M059J (cell line): ENCODE results near the gene PDK3. TPM values are rescaled to one million over a fixed set of nuclear protein-coding genes. Genes with fewer than 3 reads are reported as not detected.
A peak's percentile ranks its signal among the peaks of the same experiment; 100 is the strongest.

ENCODE experiments used
- DNase-seq: peaks from one replicate; pipeline ENCODE4 v3.0.0-alpha.2; 2012; ENCODE audit warnings: low read depth
- total RNA-seq: library from RNA; depleted of rRNA; stranded (reverse); fragments of >200 nt; shearing (Covaris generic); gene quantifications from 2 replicates; pipeline ENCODE4 v1.2.3, GENCODE V29; 2014; rRNA removed

PDK3 gene
- total RNA-seq: 15.3 and 18.5 TPM in 2 replicates

DNA sequence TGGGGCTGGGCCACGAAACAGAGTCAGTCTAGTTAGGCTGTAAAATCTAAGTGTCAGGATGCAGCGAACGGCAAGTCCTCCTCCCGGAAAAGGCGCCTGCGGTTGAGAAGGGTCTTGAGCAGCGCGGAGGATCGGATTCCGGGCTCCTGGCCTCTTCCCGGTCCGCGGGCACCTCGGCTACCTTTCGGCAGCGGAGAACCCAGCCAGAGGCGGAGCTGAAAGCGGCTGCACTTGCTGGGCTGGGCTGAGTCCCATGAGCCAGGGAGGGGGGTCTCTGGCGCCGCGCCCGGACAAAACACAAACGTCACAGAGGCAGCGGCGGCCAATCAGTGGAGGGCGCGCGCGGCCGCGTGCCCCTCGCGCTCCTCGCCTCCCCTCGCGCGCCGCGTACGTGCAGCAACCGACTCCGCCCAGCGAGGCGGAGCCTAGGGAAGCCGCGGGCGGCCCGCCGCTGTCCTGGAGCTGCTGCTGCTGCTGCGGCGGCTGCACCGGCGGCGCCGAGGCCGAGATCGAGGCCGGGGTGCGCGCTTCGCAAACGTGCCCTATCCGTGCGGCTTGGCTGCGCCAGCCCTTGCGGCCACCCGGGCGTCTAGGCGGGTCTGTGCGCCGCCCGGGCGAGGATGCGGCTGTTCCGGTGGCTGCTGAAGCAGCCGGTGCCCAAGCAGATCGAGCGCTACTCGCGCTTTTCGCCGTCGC lies at the start of gene PDK3:
TSS of gene PDK3 (plus strand) at position 451 of the 696 bp plus-strand sequence. CDS start at position 621, 170 bp downstream.
- peak; percentile 87 for DNase-seq

DNA sequence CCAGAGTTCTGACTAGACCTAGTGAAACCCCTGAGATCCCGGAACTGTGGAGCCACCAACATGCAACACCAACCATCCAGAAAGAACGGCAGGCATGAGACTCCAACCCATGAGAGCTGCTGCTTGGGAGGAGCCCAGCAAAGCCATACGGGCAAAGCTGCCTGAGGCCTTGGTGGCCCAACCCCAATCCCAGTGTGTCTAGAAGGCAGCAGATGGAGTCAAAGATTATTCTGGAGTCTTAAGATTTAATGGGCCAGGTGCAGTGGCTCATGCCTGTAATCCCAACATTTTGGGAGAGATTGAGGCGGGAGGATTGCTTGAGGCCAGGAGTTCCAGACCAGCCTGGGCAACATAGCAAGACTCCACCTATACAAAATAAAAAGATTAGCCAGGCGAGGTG lies 49.2 kb upstream of the PDK3 start:
- no peak for DNase-seq

DNA sequence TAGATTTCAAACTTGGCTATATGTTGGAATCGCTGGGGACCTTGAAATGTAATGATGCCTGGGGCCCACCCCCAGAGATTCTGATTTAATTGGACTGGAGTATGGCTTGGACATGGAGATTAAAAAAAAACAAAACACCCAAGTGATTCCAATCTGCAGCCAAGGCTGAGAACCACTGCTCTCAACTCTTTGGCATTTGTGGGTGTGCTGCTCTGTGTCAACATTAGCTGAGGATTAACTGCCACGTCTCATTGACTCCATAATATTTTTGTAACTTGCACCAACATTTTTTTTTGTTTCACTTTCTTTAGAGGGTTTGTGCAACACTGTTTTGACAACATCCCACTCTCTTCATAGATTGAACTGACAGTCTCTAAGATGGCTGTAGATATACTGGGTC lies 41.1 kb upstream of the PDK3 start:
- no peak for DNase-seq

DNA sequence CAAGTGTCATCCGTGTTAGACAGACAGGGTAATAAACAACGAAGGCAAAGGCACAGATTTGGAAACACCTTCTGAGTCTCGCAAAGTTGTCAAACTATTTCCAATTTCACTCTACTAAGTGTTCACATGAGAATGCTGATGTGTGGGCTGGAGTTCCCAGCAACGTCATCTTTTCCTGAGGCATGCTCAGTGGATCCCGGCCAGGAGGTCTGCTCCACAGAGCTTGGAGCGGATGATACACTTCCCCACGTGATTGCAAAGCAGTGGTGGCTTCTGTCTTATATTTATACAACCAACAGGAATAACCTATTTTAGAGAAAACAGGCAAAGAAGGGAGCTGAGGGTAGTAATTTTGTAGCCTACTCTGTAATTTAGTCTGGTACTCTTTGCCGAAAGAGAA lies 40.1 kb upstream of the PDK3 start:
- DNase-seq: peak; percentile 2

DNA sequence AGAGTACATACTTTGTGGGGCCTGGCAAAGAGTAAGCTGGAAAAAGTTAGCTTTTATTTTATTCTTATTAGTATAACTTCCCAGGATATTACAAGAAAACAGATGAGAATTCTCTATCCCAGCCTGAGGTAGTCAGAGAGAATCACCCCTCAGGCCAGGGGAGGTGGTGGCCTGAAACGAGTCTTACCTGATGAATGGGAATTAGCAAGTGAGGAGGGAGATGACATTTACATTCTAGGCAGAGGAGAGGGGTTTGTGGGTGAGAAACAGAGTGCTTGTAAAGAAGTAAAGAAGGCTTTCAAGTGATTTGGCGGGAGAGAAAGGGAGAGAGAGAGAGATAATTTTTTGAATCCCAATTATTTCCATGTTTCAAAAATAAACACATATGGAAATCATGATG lies 39.3 kb upstream of the PDK3 start:
- no peak for DNase-seq

- peak; percentile 12 for DNase-seq
Observed at GRCh38 chrX:24426340-24426913, 38.7 kb upstream of the PDK3 start.

GRCh38 chrX:24426921-24427746 lies 38.0 kb upstream of the PDK3 start:
- DNase-seq: peak; percentile 4

- DNase-seq: no peak
Observed at GRCh38 chrX:24427747-24428019, 37.4 kb upstream of the PDK3 start.

- no peak for DNase-seq
Observed at GRCh38 chrX:24428516-24428915, 36.6 kb upstream of the PDK3 start.

DNA sequence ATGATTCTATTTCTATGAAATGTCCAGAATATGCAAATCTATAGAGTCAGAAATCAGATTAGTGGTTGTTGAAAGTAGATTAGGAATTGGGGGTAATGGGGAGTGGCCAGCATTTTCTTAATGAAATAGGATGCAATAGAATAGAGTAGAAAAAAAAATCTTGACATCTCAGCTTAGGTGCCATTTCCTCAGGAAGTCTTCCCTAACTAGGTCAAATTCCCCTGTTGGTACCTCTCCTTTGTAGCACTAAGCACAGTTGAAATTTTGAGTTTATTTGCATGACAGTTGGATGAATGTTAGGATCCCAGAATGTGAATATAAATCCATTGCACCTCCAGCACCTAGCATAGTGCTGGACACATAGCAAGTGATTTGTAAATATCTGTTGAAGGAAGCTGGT lies 30.0 kb upstream of the PDK3 start:
- no peak for DNase-seq

GRCh38 chrX:24443918-24444317 lies 21.2 kb upstream of the PDK3 start:
- DNase-seq: no peak

DNA sequence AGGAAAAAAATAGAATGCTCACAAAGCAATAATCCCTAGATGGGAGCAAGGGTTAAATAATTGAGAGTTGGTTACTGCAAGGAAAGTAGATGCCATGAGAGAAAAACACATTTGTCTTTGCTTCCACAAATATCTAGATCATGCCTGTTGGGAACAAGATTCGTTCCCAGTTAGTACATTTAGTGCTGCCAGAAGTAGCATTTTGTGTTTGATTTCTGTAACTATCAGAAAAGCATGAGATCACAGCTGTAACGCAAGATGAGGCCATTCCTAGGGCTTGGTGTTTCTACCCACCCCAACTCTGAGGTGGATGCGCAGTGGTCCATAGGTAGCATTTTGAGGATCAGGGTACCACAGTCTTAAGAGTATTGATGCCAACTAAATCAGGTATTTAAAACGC lies 20.4 kb upstream of the PDK3 start:
- no peak for DNase-seq

GRCh38 chrX:24448762-24449250 lies 16.3 kb upstream of the PDK3 start:
- no peak for DNase-seq

- no peak for DNase-seq
Observed at GRCh38 chrX:24463077-24463476, 2.0 kb upstream of the PDK3 start.

DNA sequence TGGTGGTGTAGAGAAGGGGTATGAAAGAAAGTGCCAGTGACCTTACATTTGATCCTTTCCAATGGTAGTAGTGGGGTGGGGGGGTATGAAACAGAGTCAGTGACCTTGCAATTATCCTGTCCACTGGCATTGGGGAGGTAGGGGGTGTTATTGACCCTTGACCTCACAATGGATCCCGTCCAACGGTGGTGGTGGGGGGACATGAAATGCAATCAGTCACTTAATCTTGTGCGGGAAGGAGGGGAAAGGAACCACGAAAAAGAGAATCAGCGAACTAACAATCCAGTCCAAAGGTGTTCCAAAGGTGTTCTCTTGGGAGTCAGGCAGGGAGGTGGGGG lies 619 bp upstream of the PDK3 start:
- no peak for DNase-seq

DNA sequence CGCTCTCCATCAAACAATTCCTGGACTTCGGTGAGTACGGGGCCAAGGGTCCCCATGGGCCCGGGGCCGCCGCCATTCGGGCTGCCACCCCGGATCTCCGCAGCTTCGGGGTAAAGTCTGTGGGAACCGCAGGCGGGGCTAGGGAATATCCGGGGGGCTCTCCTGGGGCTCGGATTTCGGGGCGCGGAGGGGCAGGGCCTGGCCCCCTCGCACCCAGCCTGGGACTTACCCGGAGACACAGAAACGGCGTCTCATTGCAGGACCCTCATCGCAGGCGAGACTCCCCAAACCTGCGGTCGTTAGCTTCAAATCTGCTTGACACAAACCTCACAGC lies 413 bp downstream of the PDK3 start:
- no peak for DNase-seq

DNA sequence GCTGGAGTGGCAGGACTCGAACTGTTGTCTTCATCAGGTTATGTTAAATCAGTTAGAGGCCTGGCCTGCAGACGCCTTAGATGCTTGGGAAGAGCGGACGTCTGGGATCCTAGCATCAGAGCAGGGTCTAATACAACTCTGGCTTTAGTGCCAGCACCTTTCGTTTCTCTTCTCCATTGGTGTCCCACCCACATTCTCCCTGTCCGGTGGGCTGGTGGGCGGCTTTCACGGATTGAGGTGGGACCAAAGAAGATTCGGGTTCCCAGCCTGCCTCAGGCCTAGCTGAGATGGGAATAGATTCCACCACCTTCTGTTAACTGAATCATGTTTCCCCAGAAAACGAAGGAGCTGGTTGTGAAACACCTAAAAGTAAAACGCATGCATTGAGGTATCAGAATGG lies 939 bp downstream of the PDK3 start:
- DNase-seq: no peak

GRCh38 chrX:24468245-24468644 lies 3.2 kb downstream of the PDK3 start:
- peak; percentile 47 for DNase-seq

DNA sequence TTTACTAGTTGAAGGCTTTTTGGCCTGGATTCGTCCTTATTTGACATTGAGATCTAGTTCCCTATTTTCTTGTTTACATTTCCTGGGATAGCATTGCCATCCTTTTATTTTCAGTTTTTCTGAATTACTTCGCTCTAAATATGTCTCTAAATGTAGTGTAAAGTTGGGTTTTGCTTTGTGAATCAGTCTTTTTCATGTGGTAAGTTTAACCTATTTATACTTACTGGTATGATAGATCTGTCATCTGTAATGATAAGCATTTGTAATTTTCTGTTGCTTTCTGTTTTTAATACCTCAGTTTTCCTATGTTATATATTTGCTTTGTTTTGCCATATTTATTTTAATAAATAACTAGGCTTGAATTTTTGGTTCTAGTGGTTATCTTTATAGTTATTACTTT lies 6.7 kb downstream of the PDK3 start:
- DNase-seq: no peak

- no peak for DNase-seq
Observed at GRCh38 chrX:24475480-24475879, 10.4 kb downstream of the PDK3 start.

GRCh38 chrX:24478509-24478908 lies 13.4 kb downstream of the PDK3 start:
- DNase-seq: no peak

DNA sequence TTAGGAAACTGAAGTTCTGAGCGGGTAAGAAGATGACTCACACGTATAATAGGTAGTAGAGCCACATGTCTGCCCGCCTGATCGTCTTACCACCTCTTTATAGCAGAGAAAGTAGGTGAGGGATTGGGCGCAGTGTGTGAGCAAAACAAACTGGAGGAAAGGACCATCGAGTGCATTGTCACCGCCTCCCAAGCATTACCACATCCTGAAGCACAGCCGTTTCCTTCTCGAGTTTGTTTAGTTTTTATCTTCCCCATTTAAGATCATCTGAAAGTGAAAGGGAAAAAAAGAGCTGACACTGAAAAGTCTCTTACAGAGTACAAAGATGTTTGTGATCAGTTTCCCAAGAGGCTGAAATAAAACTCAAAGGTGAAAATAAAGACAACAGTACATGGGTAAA lies 14.8 kb downstream of the PDK3 start:
- no peak for DNase-seq

GRCh38 chrX:24480400-24480865 lies 15.3 kb downstream of the PDK3 start:
- DNase-seq: no peak
